ENCODE results near the gene PPP1R37. TPM values are rescaled to one million over a fixed set of nuclear protein-coding genes. Genes with fewer than 3 reads are reported as not detected.

Gene PPP1R37
- total RNA-seq, 2 donors from 2014 or later = 19.6 to 22.6 TPM

GRCh38 chr19:45090606-45091005, 2.4 kb upstream of the PPP1R37 start:
- no peak for ATAC-seq (ENCODE audit: insufficient number of reproducible peaks, low FRiP score, low read depth)
- no peak for TF ChIP-seq CTCF (IDR thresholded peaks at IDR 0.05)
- Histone ChIP-seq H3K36me3 (peaks cover 3% of the 10 kb centered on the region), H3K4me1 (ENCODE audit: control insufficient read depth in 1 of 2, low read depth in 2 of 2) (peaks cover 24 to 30% of the 10 kb centered on the region in 2 donors), H3K27ac (peak overlapping the region; percentile 16 to 76), H3K4me3 (peak overlapping the region; percentile 94), H3K9me3 (no peaks in the 10 kb centered on the region), H3K27me3 (replicated peaks; ENCODE audit: insufficient read depth) (no peaks in the 10 kb centered on the region)
- no peak for DNase-seq (ENCODE audit: low spot score)

GRCh38 chr19:45091031-45091923, 1.7 kb upstream of the PPP1R37 start:
- no peaks in the 10 kb centered on the region for H3K9me3 ChIP-seq
- no peaks in the 10 kb centered on the region for H3K27me3 ChIP-seq (replicated peaks; ENCODE audit: insufficient read depth)
- peak overlapping the region; percentile 94 for H3K4me3 ChIP-seq
- peak overlapping the region; percentile 76 to 80 for H3K27ac ChIP-seq
- TF ChIP-seq CTCF (IDR thresholded peaks at IDR 0.05) = no peak
- H3K4me1 ChIP-seq (ENCODE audit: control insufficient read depth in 1 of 2, low read depth in 2 of 2) = peaks cover 24 to 35% of the 10 kb centered on the region in 2 donors
- DNase-seq (ENCODE audit: low spot score) (peak; percentile 94), ATAC-seq (ENCODE audit: insufficient number of reproducible peaks, low FRiP score, low read depth) (peak; percentile 84)
- H3K36me3 ChIP-seq = peaks cover 3% of the 10 kb centered on the region

- Histone ChIP-seq H3K4me3 (peak overlapping the region; percentile 94), H3K27me3 (replicated peaks; ENCODE audit: insufficient read depth) (no peaks in the 10 kb centered on the region), H3K9me3 (no peaks in the 10 kb centered on the region), H3K27ac (no peak overlapping the region), H3K36me3 (peaks cover 3% of the 10 kb centered on the region), H3K4me1 (ENCODE audit: control insufficient read depth in 1 of 2, low read depth in 2 of 2) (peaks cover 28 to 48% of the 10 kb centered on the region in 2 donors)
- no peak for TF ChIP-seq CTCF (IDR thresholded peaks at IDR 0.05)
- no peak for DNase-seq (ENCODE audit: low spot score)
- ATAC-seq (ENCODE audit: insufficient number of reproducible peaks, low FRiP score, low read depth) = no peak
Measured at GRCh38 chr19:45094137-45094536, 1.2 kb downstream of the PPP1R37 start.

- peaks cover 28 to 48% of the 10 kb centered on the region in 2 donors for H3K4me1 ChIP-seq (ENCODE audit: control insufficient read depth in 1 of 2, low read depth in 2 of 2)
Measured at GRCh38 chr19:45094707-45095106, 1.7 kb downstream of the PPP1R37 start.

More at GRCh38 chr19:45094707-45095106, 1.7 kb downstream of the PPP1R37 start:
- Histone ChIP-seq H3K36me3 (peaks cover 3% of the 10 kb centered on the region), H3K4me3 (peak overlapping the region; percentile 94), H3K27ac (no peak overlapping the region), H3K27me3 (replicated peaks; ENCODE audit: insufficient read depth) (no peaks in the 10 kb centered on the region), H3K9me3 (no peaks in the 10 kb centered on the region)
- TF ChIP-seq CTCF (IDR thresholded peaks at IDR 0.05) = no peak
- ATAC-seq (ENCODE audit: insufficient number of reproducible peaks, low FRiP score, low read depth) = no peak
- DNase-seq (ENCODE audit: low spot score) = no peak
